Cardiac muscle cell (in vitro differentiated cells and primary cell): ENCODE results near the gene CANT1. TPM values are rescaled to one million over a fixed set of nuclear protein-coding genes. Genes with fewer than 3 reads are reported as not detected.

Source experiments
- DNase-seq, 2 donors: peaks; one replicate each; pipeline versions ENCODE4 v3.0.0 to v3.0.0-alpha.2; 2010 to 2017; ENCODE audit warnings: low read depth in 1 of 2, low spot score in 1 of 2
- H3K27ac ChIP-seq: fragments of 200-600 bp; sonication (generic); 2 replicates; pipeline ENCODE4 v1.5.1; 2016
- H3K27me3 ChIP-seq: fragments of 200-600 bp; sonication (generic); 2 replicates; pipeline ENCODE4 v1.6.0; 2016; ENCODE audit warnings: control low read depth
- H3K36me3 ChIP-seq: fragments of 200-600 bp; sonication (generic); 2 replicates; pipeline ENCODE4 v1.5.1; 2016; ENCODE audit warnings: control low read depth
- H3K4me1 ChIP-seq: fragments of 200-600 bp; sonication (generic); 2 replicates; pipeline ENCODE4 v1.8.1; 2017; ENCODE audit warnings: low read depth, mild to moderate bottlenecking, mixed run types
- H3K4me3 ChIP-seq: fragments of 200-600 bp; sonication (generic); 2 replicates; pipeline ENCODE4 v1.5.1; 2016; ENCODE audit warnings: mild to moderate bottlenecking
- H3K9me3 ChIP-seq: fragments of 200-600 bp; sonication (generic); 2 replicates; pipeline ENCODE4 v1.5.1; 2017; ENCODE audit warnings: low read depth, mild to moderate bottlenecking, control low read depth
- CTCF ChIP-seq: IDR thresholded peaks from 2 replicates; pipeline ENCODE4 v1.5.1; 2012; ENCODE audit warnings: low read depth, mild to moderate bottlenecking, low read length
- polyA plus RNA-seq: library from polyadenylated mRNA; unstranded; fragments of >200 nt; fragmentation: Nextera tagmentation; extraction: Ambion mirVana; gene quantifications from 2 replicates; pipeline ENCODE4 v1.2.1, GENCODE V29; 2016
- total RNA-seq: library from RNA; depleted of rRNA; stranded (reverse); fragments of >200 nt; gene quantifications from 2 replicates; pipeline ENCODE4 v1.2.3, GENCODE V29; 2016

CANT1 gene
- total and polyA plus RNA-seq, 2 experiments from 2014 or later: 33.6 to 55.3 TPM

DNA sequence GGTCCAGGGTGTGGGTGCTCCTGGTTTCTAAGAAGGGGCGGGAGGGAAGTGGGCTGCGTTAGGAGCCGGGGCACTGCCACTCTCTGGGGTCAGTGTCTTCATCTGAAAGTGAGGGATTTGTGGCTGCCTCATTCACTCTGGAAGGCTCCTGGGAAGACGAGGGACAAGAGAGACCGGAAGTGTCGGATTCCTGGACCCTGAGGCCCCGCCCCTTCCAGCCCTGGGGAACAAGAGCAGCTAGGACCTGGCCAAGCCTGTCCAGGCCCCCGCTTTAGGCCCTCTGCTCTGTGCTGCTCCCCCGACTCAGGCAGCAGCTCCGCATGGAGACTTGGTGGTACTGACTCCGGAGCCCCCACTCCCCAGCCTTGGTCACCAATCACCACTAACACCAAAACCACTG is 36.4 kb downstream of the CANT1 start:
- Histone ChIP-seq H3K4me1 (peaks cover 4% of the 10 kb centered on the region), H3K4me3 (no peak overlapping the region), H3K36me3 (no peaks in the 10 kb centered on the region), H3K27ac (no peak overlapping the region), H3K27me3 (no peaks in the 10 kb centered on the region), H3K9me3 (no peaks in the 10 kb centered on the region)
- TF ChIP-seq CTCF: no peak
- DNase-seq: peak; percentile 37

GRCh38 chr17:78972507-78973105 is 37.0 kb downstream of the CANT1 start:
- Histone ChIP-seq H3K36me3 (no peaks in the 10 kb centered on the region), H3K9me3 (no peaks in the 10 kb centered on the region), H3K27ac (no peak overlapping the region), H3K4me3 (no peak overlapping the region), H3K27me3 (no peaks in the 10 kb centered on the region), H3K4me1 (peaks cover 4% of the 10 kb centered on the region)
- DNase-seq: no peak
- no peak for TF ChIP-seq CTCF

- DNase-seq: no peak
- no peaks in the 10 kb centered on the region for H3K27me3 ChIP-seq
- no peaks in the 10 kb centered on the region for H3K9me3 ChIP-seq
- H3K4me1 ChIP-seq: peaks cover 4% of the 10 kb centered on the region
- no peaks in the 10 kb centered on the region for H3K36me3 ChIP-seq
- TF ChIP-seq CTCF: no peak
- H3K4me3 ChIP-seq: no peak overlapping the region
- no peak overlapping the region for H3K27ac ChIP-seq
These were observed 37.6 kb downstream of the CANT1 start for GRCh38 chr17:78971756-78972506.

DNA sequence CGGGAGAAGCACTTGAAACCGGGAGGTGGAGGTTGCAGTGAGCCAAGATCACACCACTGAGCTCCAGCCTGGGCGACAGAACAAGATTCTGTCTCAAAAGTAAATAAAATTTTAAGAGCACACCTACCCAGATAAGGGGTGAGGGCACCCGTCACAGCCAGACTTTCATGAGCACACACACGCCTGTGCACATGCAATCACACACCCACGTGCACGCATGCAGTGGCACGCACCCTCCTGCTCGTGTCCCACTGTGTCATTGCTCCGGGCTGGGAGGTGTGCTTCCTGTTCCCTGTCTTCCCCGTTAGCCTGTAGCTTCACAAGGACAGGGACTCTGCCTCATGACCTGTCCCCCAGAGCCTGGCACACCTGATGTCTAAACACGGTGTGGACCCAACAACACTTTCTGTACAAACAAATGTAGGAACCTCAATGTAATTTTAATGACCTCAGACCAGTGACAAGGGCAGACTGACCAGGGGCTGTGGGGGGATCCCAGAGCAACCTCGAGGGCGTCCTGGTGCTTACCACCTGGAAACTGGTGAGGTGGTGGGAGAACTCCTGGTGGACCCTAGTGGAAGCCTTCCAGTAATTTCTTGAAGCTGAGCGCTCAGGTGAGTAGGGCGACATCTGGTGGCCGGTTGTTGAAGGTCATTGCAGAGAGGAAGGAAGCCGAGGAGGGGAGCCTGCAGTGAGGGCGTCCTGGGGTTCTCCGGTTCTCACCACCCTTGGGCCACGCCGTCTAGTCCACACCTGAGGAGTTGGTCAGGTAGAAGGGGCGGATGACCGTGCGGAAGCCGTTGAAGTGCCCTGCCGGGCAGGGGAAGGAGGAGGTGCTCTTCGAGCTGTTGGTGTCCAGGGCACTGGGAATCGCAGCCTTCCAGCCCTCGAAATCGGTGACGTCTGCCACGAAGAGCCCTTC is 38.5 kb downstream of the CANT1 start:
- Histone ChIP-seq H3K4me1 (peaks cover 4% of the 10 kb centered on the region), H3K4me3 (no peak overlapping the region), H3K27me3 (no peaks in the 10 kb centered on the region), H3K9me3 (no peaks in the 10 kb centered on the region), H3K36me3 (no peaks in the 10 kb centered on the region), H3K27ac (no peak overlapping the region)
- DNase-seq: peak; percentile 81 to 88
- TF ChIP-seq CTCF: peak; percentile 89

DNA sequence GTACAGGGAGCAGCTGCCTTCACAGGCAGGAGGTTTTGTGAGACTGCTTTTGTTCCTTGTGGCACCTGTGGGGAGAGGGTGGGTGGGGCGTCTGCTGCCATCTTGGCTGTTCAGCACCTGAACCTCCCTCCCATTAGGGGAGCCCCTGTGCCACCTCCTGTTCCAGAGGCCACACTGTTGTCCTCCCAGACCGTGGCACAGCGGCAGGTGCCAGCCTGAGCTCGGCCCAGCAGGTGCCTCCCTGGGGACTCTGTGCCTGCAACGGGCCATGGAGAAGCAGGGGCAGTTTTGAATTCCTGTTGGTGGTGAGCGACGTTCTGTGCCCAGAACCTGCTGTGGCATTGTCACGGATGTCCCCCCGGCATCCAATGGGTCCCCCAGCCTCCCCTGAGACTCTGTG is 39.7 kb downstream of the CANT1 start:
- no peak overlapping the region for H3K4me3 ChIP-seq
- H3K9me3 ChIP-seq: no peaks in the 10 kb centered on the region
- no peaks in the 10 kb centered on the region for H3K36me3 ChIP-seq
- H3K27ac ChIP-seq: no peak overlapping the region
- TF ChIP-seq CTCF: no peak
- H3K4me1 ChIP-seq: no peaks in the 10 kb centered on the region
- no peaks in the 10 kb centered on the region for H3K27me3 ChIP-seq
- no peak for DNase-seq
